Activated naive CD4-positive, alpha-beta T cell treated with anti-CD3 and anti-CD28 coated beads, Interleukin-2, amount 10 ng/mL, durations not matched to agents 7 days and 5 days (primary cell): Measurements from ENCODE around the gene SUGT1.

ENCODE experiments used
- CTCF ChIA-PET: fragments of 350-600 bp; sonication (Branson Sonifier 250); formaldehyde crosslinking; loops from one replicate; lab custom pipeline; 2021; ENCODE audit warnings: antibody characterized with exemption; lab: Charles Lee
- DNase-seq: peaks from one replicate; pipeline ENCODE4 v3.0.0-alpha.2; 2020
- H3K27ac Mint-ChIP-seq: one replicate; pipeline ENCODE4 v1.8.0; 2021; ENCODE audit warnings: mild to moderate bottlenecking, moderate library complexity, mixed read lengths
- H3K27me3 Mint-ChIP-seq: one replicate; pipeline ENCODE4 v1.8.0; 2021; ENCODE audit warnings: mild to moderate bottlenecking, mixed read lengths
- H3K36me3 Mint-ChIP-seq: one replicate; pipeline ENCODE4 v1.8.0; 2021; ENCODE audit warnings: mixed read lengths
- H3K4me1 Mint-ChIP-seq: one replicate; pipeline ENCODE4 v1.8.0; 2021; ENCODE audit warnings: mixed read lengths
- H3K4me3 Mint-ChIP-seq: one replicate; pipeline ENCODE4 v1.8.0; 2021; ENCODE audit warnings: mild to moderate bottlenecking, moderate library complexity, mixed read lengths
- H3K9me3 Mint-ChIP-seq: one replicate; pipeline ENCODE4 v1.8.0; 2021; ENCODE audit warnings: mixed read lengths

Gene SUGT1

GRCh38 chr13:52734075-52734623 is 81.5 kb downstream of the SUGT1 start:
- Mint-ChIP-seq H3K4me1 (peaks cover 3% of the 10 kb centered on the region), H3K27ac (no peak overlapping the region), H3K4me3 (no peak overlapping the region), H3K9me3 (no peaks in the 10 kb centered on the region), H3K36me3 (no peaks in the 10 kb centered on the region), H3K27me3 (peaks cover 22% of the 10 kb centered on the region)
- DNase-seq = no peak
- CTCF ChIA-PET = no interaction called here

- no peak overlapping the region for H3K27ac Mint-ChIP-seq
- H3K27me3 Mint-ChIP-seq = peaks cover 48% of the 10 kb centered on the region
- DNase-seq = no peak
- no peaks in the 10 kb centered on the region for H3K9me3 Mint-ChIP-seq
- peaks cover 5% of the 10 kb centered on the region for H3K4me1 Mint-ChIP-seq
- H3K4me3 Mint-ChIP-seq = no peak overlapping the region
- CTCF ChIA-PET = interaction anchor here (1.5 kb wide), 1 partner anchor 72 kb away, joined by 8 read pairs; no protein-coding TSS in a partner anchor
- no peaks in the 10 kb centered on the region for H3K36me3 Mint-ChIP-seq
Measured at GRCh38 chr13:52736891-52737290, 84.3 kb downstream of the SUGT1 start.

- Mint-ChIP-seq H3K4me3 (no peak overlapping the region), H3K27ac (no peak overlapping the region), H3K4me1 (peaks cover 5% of the 10 kb centered on the region), H3K36me3 (no peaks in the 10 kb centered on the region), H3K9me3 (no peaks in the 10 kb centered on the region), H3K27me3 (peaks cover 48% of the 10 kb centered on the region)
- CTCF ChIA-PET = interaction anchor here (1.5 kb wide), 1 partner anchor 73 kb away, joined by 8 read pairs; no protein-coding TSS in a partner anchor
- no peak for DNase-seq
Measured at GRCh38 chr13:52737451-52737850, 84.8 kb downstream of the SUGT1 start.

- H3K27me3 Mint-ChIP-seq = peaks cover 53% of the 10 kb centered on the region
- H3K36me3 Mint-ChIP-seq = no peaks in the 10 kb centered on the region
- H3K27ac Mint-ChIP-seq = no peak overlapping the region
- no peak overlapping the region for H3K4me3 Mint-ChIP-seq
- no peaks in the 10 kb centered on the region for H3K9me3 Mint-ChIP-seq
- H3K4me1 Mint-ChIP-seq = peaks cover 5% of the 10 kb centered on the region
- CTCF ChIA-PET = interaction anchor here (1.5 kb wide), 1 partner anchor 73 kb away, joined by 8 read pairs; no protein-coding TSS in a partner anchor
- no peak for DNase-seq
Measured at GRCh38 chr13:52737965-52738364, 85.3 kb downstream of the SUGT1 start.

- Mint-ChIP-seq H3K4me1 (peaks cover 5% of the 10 kb centered on the region), H3K36me3 (no peaks in the 10 kb centered on the region), H3K27me3 (peaks cover 58% of the 10 kb centered on the region), H3K9me3 (no peaks in the 10 kb centered on the region), H3K27ac (no peak overlapping the region), H3K4me3 (no peak overlapping the region)
- CTCF ChIA-PET = interaction anchor here (0.8 to 1.1 kb wide), 2 partner anchors 9 to 70 kb away, joined by 3 read pairs; no protein-coding TSS in a partner anchor
- DNase-seq = peak; percentile 21
Measured at GRCh38 chr13:52738719-52739467, 86.3 kb downstream of the SUGT1 start.

GRCh38 chr13:52739468-52740071 is 86.9 kb downstream of the SUGT1 start, which contains the start of gene CNMD:
CNMD (minus strand) TSS chr13:52739820; CDS start chr13:52739701, 119 bp downstream.
- H3K27ac Mint-ChIP-seq = no peak within 1 kb of the TSS

GRCh38 chr13:52743569-52743968 is 90.9 kb downstream of the SUGT1 start:
- H3K27ac Mint-ChIP-seq = no peak overlapping the region
- CTCF ChIA-PET = no interaction called here
- no peaks in the 10 kb centered on the region for H3K9me3 Mint-ChIP-seq
- peaks cover 50% of the 10 kb centered on the region for H3K27me3 Mint-ChIP-seq
- peaks cover 3% of the 10 kb centered on the region for H3K4me1 Mint-ChIP-seq
- H3K4me3 Mint-ChIP-seq = no peak overlapping the region
- no peaks in the 10 kb centered on the region for H3K36me3 Mint-ChIP-seq
- DNase-seq = no peak

More at GRCh38 chr13:52739468-52740071, 86.9 kb downstream of the SUGT1 start, which contains the start of gene CNMD:
- CTCF ChIA-PET = interaction anchor here (0.8 to 1.1 kb wide), 2 partner anchors 8 to 71 kb away, joined by 3 read pairs; no protein-coding TSS in a partner anchor
- DNase-seq = no peak
- H3K4me3 Mint-ChIP-seq = no peak within 1 kb of the TSS
- no peaks in the 10 kb centered on the region for H3K9me3 Mint-ChIP-seq
- H3K4me1 Mint-ChIP-seq = peaks cover 5% of the 10 kb centered on the region
- no peaks in the 10 kb centered on the region for H3K36me3 Mint-ChIP-seq
- peaks cover 54% of the 10 kb centered on the region for H3K27me3 Mint-ChIP-seq

- Mint-ChIP-seq H3K4me1 (peaks cover 3% of the 10 kb centered on the region), H3K4me3 (no peak overlapping the region), H3K27me3 (peaks cover 46% of the 10 kb centered on the region), H3K27ac (no peak overlapping the region), H3K9me3 (no peaks in the 10 kb centered on the region), H3K36me3 (no peaks in the 10 kb centered on the region)
- DNase-seq = no peak
- CTCF ChIA-PET = no interaction called here
Measured at GRCh38 chr13:52743988-52744387, 91.4 kb downstream of the SUGT1 start.

- DNase-seq = no peak
- H3K9me3 Mint-ChIP-seq = no peaks in the 10 kb centered on the region
- H3K36me3 Mint-ChIP-seq = no peaks in the 10 kb centered on the region
- H3K27me3 Mint-ChIP-seq = peaks cover 36% of the 10 kb centered on the region
- no peak overlapping the region for H3K27ac Mint-ChIP-seq
- H3K4me1 Mint-ChIP-seq = no peaks in the 10 kb centered on the region
- CTCF ChIA-PET = no interaction called here
- H3K4me3 Mint-ChIP-seq = no peak overlapping the region
Measured at GRCh38 chr13:52744842-52745375, 92.3 kb downstream of the SUGT1 start.

- CTCF ChIA-PET = no interaction called here
- H3K27me3 Mint-ChIP-seq = peaks cover 30% of the 10 kb centered on the region
- H3K4me3 Mint-ChIP-seq = no peak overlapping the region
- H3K9me3 Mint-ChIP-seq = no peaks in the 10 kb centered on the region
- no peak overlapping the region for H3K27ac Mint-ChIP-seq
- H3K4me1 Mint-ChIP-seq = no peaks in the 10 kb centered on the region
- no peaks in the 10 kb centered on the region for H3K36me3 Mint-ChIP-seq
- no peak for DNase-seq
Measured at GRCh38 chr13:52746141-52746540, 93.5 kb downstream of the SUGT1 start.

GRCh38 chr13:52749419-52749818 is 96.8 kb downstream of the SUGT1 start:
- H3K4me1 Mint-ChIP-seq = no peaks in the 10 kb centered on the region
- DNase-seq = no peak
- H3K4me3 Mint-ChIP-seq = no peak overlapping the region
- H3K27me3 Mint-ChIP-seq = peaks cover 14% of the 10 kb centered on the region
- no peaks in the 10 kb centered on the region for H3K9me3 Mint-ChIP-seq
- H3K27ac Mint-ChIP-seq = no peak overlapping the region
- CTCF ChIA-PET = interaction anchor here (0.6 kb wide), 1 partner anchor 13 kb away, joined by 3 read pairs; no protein-coding TSS in a partner anchor
- H3K36me3 Mint-ChIP-seq = no peaks in the 10 kb centered on the region
